GM12878 (cell line): Measurements from ENCODE around the gene SNRNP25. TPM values are rescaled to one million over a fixed set of nuclear protein-coding genes. Genes with fewer than 3 reads are reported as not detected.

Source experiments
- ATF2 ChIP-seq: IDR thresholded peaks from 2 replicates; pipeline ENCODE4 v1.6.1; 2012; ENCODE audit warnings: low read length, inconsistent platforms
- BACH1 ChIP-seq: fragments of 450-650 bp; IDR thresholded peaks from 2 replicates; pipeline ENCODE4 v1.6.1; 2017; ENCODE audit warnings: mild to moderate bottlenecking, borderline replicate concordance
- CEBPB ChIP-seq, 2 experiments: fragments of 150-350 bp in 1 of 2; IDR thresholded peaks; 2 replicates each; pipeline ENCODE4 v1.6.1; 2012 to 2014; ENCODE audit warnings: low read depth in 2 of 2, low read length in 2 of 2, borderline replicate concordance in 1 of 2, inconsistent platforms in 1 of 2
- DPF2 ChIP-seq: fragments of 450-650 bp; IDR thresholded peaks from 2 replicates; pipeline ENCODE4 v1.6.1; 2017; ENCODE audit warnings: mild to moderate bottlenecking
- E2F4 ChIP-seq: IDR thresholded peaks from 2 replicates; pipeline ENCODE4 v1.6.1; 2012; ENCODE audit warnings: low read depth, low read length, improper control_type of control experiment
- EGR1 ChIP-seq, 2 experiments: IDR thresholded peaks; 1 replicate in 1 of 2; 2 replicates in 1 of 2; pipeline ENCODE4 v1.6.1; 2011 to 2012; ENCODE audit warnings: low read depth in 2 of 2, low read length in 2 of 2, borderline replicate concordance in 1 of 2, mild to moderate bottlenecking in 1 of 2, moderate library complexity in 1 of 2
- EP300 ChIP-seq, 2 experiments: fragments of 150-350 bp in 1 of 2; IDR thresholded peaks; 2 replicates each; pipeline ENCODE4 v1.6.1; 2011 to 2012; ENCODE audit warnings: low read depth in 2 of 2, low read length in 2 of 2, borderline replicate concordance in 1 of 2, improper control_type of control experiment in 1 of 2, inconsistent platforms in 1 of 2; ENCODE audit not compliant: control insufficient read depth in 1 of 2
- ETV6 ChIP-seq, 2 experiments: fragments of 450-650 bp in 1 of 2; IDR thresholded peaks in 1 of 2; conservative IDR thresholded peaks in 1 of 2; 2 replicates each; pipeline ENCODE4 v1.6.1; 2014; ENCODE audit warnings: antibody characterized with exemption in 1 of 2, borderline replicate concordance in 1 of 2, low read depth in 1 of 2, mild to moderate bottlenecking in 1 of 2, moderate library complexity in 1 of 2
- HDAC2 ChIP-seq: fragments of 200-600 bp; sonication (generic); IDR thresholded peaks from 2 replicates; pipeline ENCODE4 v1.6.1; 2017
- JUNB ChIP-seq: IDR thresholded peaks from 2 replicates; pipeline ENCODE4 v1.6.1; 2016; ENCODE audit warnings: antibody characterized with exemption, mild to moderate bottlenecking
- JUND ChIP-seq: IDR thresholded peaks from 2 replicates; pipeline ENCODE4 v1.6.1; 2012; ENCODE audit warnings: low read depth, mild to moderate bottlenecking, low read length, improper control_type of control experiment, moderate library complexity
- KAT2A ChIP-seq: conservative IDR thresholded peaks from 2 replicates; pipeline ENCODE4 v1.6.1; 2011; ENCODE audit warnings: low read depth, low read length; ENCODE audit not compliant: control insufficient read depth
- MTA3 ChIP-seq: IDR thresholded peaks from 2 replicates; pipeline ENCODE4 v1.6.1; 2012; ENCODE audit warnings: low read length, inconsistent platforms, borderline replicate concordance
- POLR2AphosphoS2 ChIP-seq: IDR thresholded peaks from 2 replicates; pipeline ENCODE4 v1.6.1; 2011; ENCODE audit warnings: low read depth, mild to moderate bottlenecking, low read length, improper control_type of control experiment, moderate library complexity
- POLR2AphosphoS5 ChIP-seq: IDR thresholded peaks from 2 replicates; pipeline ENCODE4 v1.6.1; 2011; ENCODE audit warnings: mild to moderate bottlenecking, low read length, inconsistent platforms
- RFX5 ChIP-seq: IDR thresholded peaks from 2 replicates; pipeline ENCODE4 v1.6.1; 2011; ENCODE audit warnings: low read depth, low read length, improper control_type of control experiment
- RUNX3 ChIP-seq: IDR thresholded peaks from 2 replicates; pipeline ENCODE4 v1.6.1; 2012; ENCODE audit warnings: low read length, inconsistent platforms
- SIX5 ChIP-seq: IDR thresholded peaks from 2 replicates; pipeline ENCODE4 v1.6.1; 2011; ENCODE audit warnings: mild to moderate bottlenecking, low read depth, low read length, moderate library complexity; ENCODE audit not compliant: severe bottlenecking
- STAT3 ChIP-seq: IDR thresholded peaks from 2 replicates; pipeline ENCODE4 v1.6.1; 2011; ENCODE audit warnings: low read depth, low read length, improper control_type of control experiment
- TCF12 ChIP-seq: IDR thresholded peaks from 2 replicates; pipeline ENCODE4 v1.6.1; 2011; ENCODE audit warnings: low read depth, mild to moderate bottlenecking, low read length
- USF2 ChIP-seq: IDR thresholded peaks from 2 replicates; pipeline ENCODE4 v1.6.1; 2011; ENCODE audit warnings: low read depth, low read length, improper control_type of control experiment, borderline replicate concordance
- YBX1 ChIP-seq: fragments of 450-650 bp; IDR thresholded peaks from 2 replicates; pipeline ENCODE4 v1.6.1; 2016; ENCODE audit warnings: antibody characterized with exemption
- ZBED1 ChIP-seq: IDR thresholded peaks from 2 replicates; pipeline ENCODE4 v1.6.1; 2016; ENCODE audit warnings: borderline replicate concordance
- ZNF687 ChIP-seq: fragments of 450-650 bp; IDR thresholded peaks from 2 replicates; pipeline ENCODE4 v1.6.1; 2017; ENCODE audit warnings: mild to moderate bottlenecking, moderate library complexity
- polyA plus RNA-seq, 11 experiments: library from polyadenylated mRNA; depleted of rRNA in 4 of 11; unstranded in 6 of 11; stranded (reverse) in 5 of 11; fragments of >200 nt; fragmentation: Nextera tagmentation in 4 of 11; fragmentation: Illumina TruSeq in 1 of 11; extraction: Ambion mirVana in 4 of 11; extraction: Trizol in 1 of 11; gene quantifications; 1 replicate in 1 of 11; 2 replicates in 10 of 11; pipeline versions ENCODE4 v1.2.1 to v1.2.3, GENCODE V29; 2011 to 2016; ENCODE audit warnings: inconsistent platforms in 2 of 11, missing spikeins in 2 of 11, low read depth in 1 of 11
- total RNA-seq, 4 experiments: library from RNA; depleted of rRNA in 3 of 4; stranded (reverse); fragments of >200 nt in 3 of 4; fragmentation: Illumina TruSeq in 1 of 4; extraction: Trizol in 1 of 4; gene quantifications; 2 replicates each; pipeline versions ENCODE4 v1.2.1 to v1.2.3, GENCODE V29; 2013 to 2021

Gene SNRNP25
- total and polyA plus RNA-seq, 10 of the 15 experiments (the other 5 are each of a cell fraction or from before 2014, with no cell fraction given) = 40.9 to 138 (median 67.2) TPM

GRCh38 chr16:77807-78443 lies 24.3 kb downstream of the SNRNP25 start, which contains the start of gene MPG (continued):
- no peak for TF ChIP-seq ATF2
- no peak for TF ChIP-seq MTA3
- TF ChIP-seq STAT3 = no peak
- no peak for TF ChIP-seq KAT2A
- no peak for TF ChIP-seq E2F4
- TF ChIP-seq DPF2 = peak; percentile 84
- TF ChIP-seq ETV6 (conservative IDR thresholded peaks at IDR 0.05 in 1 of 2, IDR thresholded peaks at IDR 0.05 in 1 of 2; ENCODE audit: borderline replicate concordance in 1 of 2, low read depth in 1 of 2) = no peak
- no peak for TF ChIP-seq JUND
- TF ChIP-seq USF2 = peak; percentile 10
- peak in 1 of 2 experiments; percentile 87; a peak in 2 of 3 replicates for TF ChIP-seq EGR1 (IDR thresholded peaks at IDR 0.05; ENCODE audit: borderline replicate concordance in 1 of 2, low read depth in 2 of 2, low read length in 2 of 2)
- TF ChIP-seq POLR2AphosphoS5 = no peak; the same call in 1 of the 2 replicates
- no peak for TF ChIP-seq RFX5
- TF ChIP-seq ZBED1 = no peak
- TF ChIP-seq JUNB = no peak
- TF ChIP-seq EP300 (IDR thresholded peaks at IDR 0.05; ENCODE audit: borderline replicate concordance in 1 of 2, control insufficient read depth in 1 of 2, low read depth in 2 of 2, low read length in 2 of 2) = no peak
- TF ChIP-seq CEBPB (IDR thresholded peaks at IDR 0.05; ENCODE audit: borderline replicate concordance in 1 of 2, low read depth in 2 of 2, low read length in 2 of 2) = no peak
- no peak for TF ChIP-seq RUNX3
- no peak for TF ChIP-seq SIX5
- no peak for TF ChIP-seq YBX1
- no peak; the same call in 1 of the 2 replicates for TF ChIP-seq ZNF687
- no peak for TF ChIP-seq HDAC2
- TF ChIP-seq BACH1 = peak; percentile 84
- TF ChIP-seq POLR2AphosphoS2 = no peak
- no peak for TF ChIP-seq TCF12
